ENCODE results near the gene PSKH1.

PSKH1 gene

GRCh38 chr16:67855789-67856188, 37.3 kb upstream of the PSKH1 start:
- H3K27ac ChIP-seq (replicated peaks) = no peak overlapping the region
- TF ChIP-seq GABPA (IDR thresholded peaks at IDR 0.05; ENCODE audit: low read depth) = no peak
- no peak for TF ChIP-seq SPI1 (IDR thresholded peaks at IDR 0.05; ENCODE audit: borderline replicate concordance, low read depth)
- no peak for TF ChIP-seq REST (IDR thresholded peaks at IDR 0.05; ENCODE audit: insufficient replicate concordance, low read depth)
- TF ChIP-seq POLR2AphosphoS5 (IDR thresholded peaks at IDR 0.05; ENCODE audit: low read depth) = no peak
- no peak for TF ChIP-seq CTCF (IDR thresholded peaks at IDR 0.05; ENCODE audit: insufficient read depth, low read length)
- H3K27me3 ChIP-seq (ENCODE audit: insufficient read depth, poor library complexity, severe bottlenecking) = no peaks in the 10 kb centered on the region
- H3K4me3 ChIP-seq (replicated peaks; ENCODE audit: insufficient read depth, low read length) = no peak overlapping the region
- no peak for DNase-seq (ENCODE audit: low read depth in 1 of 2, low spot score in 1 of 2)

GRCh38 chr16:67856927-67857546, 36.0 kb upstream of the PSKH1 start:
- TF ChIP-seq POLR2AphosphoS5 (IDR thresholded peaks at IDR 0.05; ENCODE audit: low read depth) (no peak), REST (IDR thresholded peaks at IDR 0.05; ENCODE audit: insufficient replicate concordance, low read depth) (no peak), SPI1 (IDR thresholded peaks at IDR 0.05; ENCODE audit: borderline replicate concordance, low read depth) (no peak)
- Histone ChIP-seq H3K27ac (replicated peaks) (no peak overlapping the region; the same call in 1 of the 2 replicates), H3K27me3 (ENCODE audit: insufficient read depth, poor library complexity, severe bottlenecking) (no peaks in the 10 kb centered on the region), H3K4me3 (replicated peaks; ENCODE audit: insufficient read depth, low read length) (no peak overlapping the region)
- DNase-seq (ENCODE audit: low read depth in 1 of 2, low spot score in 1 of 2) = no peak

- TF ChIP-seq SPI1 (IDR thresholded peaks at IDR 0.05; ENCODE audit: borderline replicate concordance, low read depth) (no peak), REST (IDR thresholded peaks at IDR 0.05; ENCODE audit: insufficient replicate concordance, low read depth) (no peak), POLR2AphosphoS5 (IDR thresholded peaks at IDR 0.05; ENCODE audit: low read depth) (no peak), CTCF (IDR thresholded peaks at IDR 0.05; ENCODE audit: insufficient read depth, low read length) (no peak), GABPA (IDR thresholded peaks at IDR 0.05; ENCODE audit: low read depth) (no peak)
- Histone ChIP-seq H3K27me3 (ENCODE audit: insufficient read depth, poor library complexity, severe bottlenecking) (no peaks in the 10 kb centered on the region), H3K4me3 (replicated peaks; ENCODE audit: insufficient read depth, low read length) (no peak overlapping the region), H3K27ac (replicated peaks) (peak overlapping the region; percentile 33)
- DNase-seq (ENCODE audit: low read depth in 1 of 2, low spot score in 1 of 2) = no peak
Measured at GRCh38 chr16:67857547-67858233, 35.4 kb upstream of the PSKH1 start.

Data from HL-60 (cell line).